Fibroblast of the aortic adventitia (primary cell): ENCODE results near the gene PAFAH1B2. TPM values are rescaled to one million over a fixed set of nuclear protein-coding genes. Genes with fewer than 3 reads are reported as not detected.

Experiments used
- DNase-seq: peaks from one replicate; pipeline ENCODE4 v3.0.0-alpha.2; 2010; ENCODE audit warnings: low read depth
- H3K4me3 ChIP-seq: 2 replicates; pipeline ENCODE4 v1.5.1; 2011; ENCODE audit warnings: low read depth, mild to moderate bottlenecking, control low read depth, low read length, moderate library complexity
- CTCF ChIP-seq: IDR thresholded peaks from 2 replicates; pipeline ENCODE4 v1.5.1; 2011; ENCODE audit warnings: mild to moderate bottlenecking, low read length, control low read depth, inconsistent platforms; ENCODE audit not compliant: insufficient read depth
- total RNA-seq: library from RNA; depleted of rRNA; stranded (reverse); fragments of >200 nt; gene quantifications from 2 replicates; pipeline ENCODE4 v1.2.3, GENCODE V29; 2012; ENCODE audit warnings: low replicate concordance

The PAFAH1B2 gene
- total RNA-seq, 1 donor, result 161 TPM

DNA sequence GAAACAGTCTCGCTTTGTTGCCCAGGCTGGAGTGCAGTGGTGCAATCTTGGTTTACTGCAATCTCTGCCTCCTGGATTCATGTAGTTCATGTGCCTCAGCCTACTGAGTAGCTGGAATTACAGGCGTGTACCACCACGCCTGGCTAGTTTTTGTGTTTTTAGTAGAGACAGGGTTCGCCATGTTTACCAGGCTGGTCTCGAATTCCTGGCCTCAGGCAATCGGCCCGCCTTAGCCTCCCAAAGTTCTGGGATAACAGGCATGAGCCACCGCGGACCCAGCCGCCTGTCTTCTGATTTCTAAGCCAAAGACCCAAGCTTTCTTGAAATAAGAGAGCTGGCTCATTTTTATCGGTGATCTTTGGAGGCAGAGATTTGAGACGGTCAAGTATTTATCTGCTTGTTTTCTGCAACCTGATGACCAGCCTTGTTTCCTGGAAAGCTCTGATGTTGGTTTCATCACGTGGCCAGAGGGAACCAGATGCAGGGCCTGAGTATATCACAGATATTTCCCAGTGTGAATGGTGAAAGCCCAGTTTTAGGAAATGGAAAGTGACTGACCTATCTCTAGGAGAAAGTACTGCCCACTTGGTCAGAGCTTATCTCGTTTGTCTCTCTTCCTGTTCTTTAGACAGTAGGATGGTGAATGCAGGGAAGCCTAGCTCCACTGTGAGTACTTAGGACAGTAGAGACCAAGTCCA lies 28.8 kb downstream of the PAFAH1B2 start:
- DNase-seq, result peak; percentile 74
- no peak for TF ChIP-seq CTCF
- H3K4me3 ChIP-seq, result no peak overlapping the region

DNA sequence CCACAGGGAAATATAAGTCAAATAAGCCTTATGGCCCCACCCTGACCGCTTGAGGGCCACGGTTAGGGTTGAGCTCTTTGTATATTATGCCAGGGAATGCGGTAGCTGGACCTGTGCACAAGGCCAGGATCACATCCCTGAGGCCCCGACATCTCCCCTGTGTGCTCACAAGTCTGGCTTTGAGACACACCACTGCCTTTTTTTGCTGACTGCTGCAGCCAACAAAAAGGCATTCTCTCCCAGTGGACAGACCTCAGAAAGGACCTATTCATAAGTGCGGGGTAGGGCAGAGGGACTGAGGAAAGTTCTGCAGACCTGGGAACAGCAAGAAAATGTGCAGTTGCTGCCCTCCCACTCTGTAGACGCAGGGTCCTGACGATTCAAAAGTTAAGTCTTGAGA lies 31.0 kb downstream of the PAFAH1B2 start:
- no peak for DNase-seq
- no peak overlapping the region for H3K4me3 ChIP-seq
- TF ChIP-seq CTCF, result no peak

DNA sequence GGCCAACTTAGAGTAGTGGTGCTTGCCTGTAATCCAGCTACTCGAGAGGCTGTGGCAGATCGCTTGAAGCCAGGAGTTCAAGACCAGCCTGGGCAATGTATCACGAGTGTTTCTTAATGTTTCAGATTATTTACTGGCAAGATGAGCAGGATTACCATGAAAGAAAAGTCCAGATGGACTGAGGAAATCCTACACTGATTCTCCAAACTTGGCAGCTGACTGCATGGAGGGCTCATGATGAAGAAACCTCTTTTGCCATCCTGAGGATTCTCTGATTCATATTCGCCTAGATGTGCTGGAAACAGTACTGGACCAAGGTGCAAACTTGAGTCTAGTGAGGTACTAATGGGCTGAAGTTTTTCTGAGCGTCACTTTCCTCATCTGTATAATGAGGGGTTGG lies 31.7 kb downstream of the PAFAH1B2 start:
- no peak overlapping the region for H3K4me3 ChIP-seq
- no peak for DNase-seq
- TF ChIP-seq CTCF, result no peak

DNA sequence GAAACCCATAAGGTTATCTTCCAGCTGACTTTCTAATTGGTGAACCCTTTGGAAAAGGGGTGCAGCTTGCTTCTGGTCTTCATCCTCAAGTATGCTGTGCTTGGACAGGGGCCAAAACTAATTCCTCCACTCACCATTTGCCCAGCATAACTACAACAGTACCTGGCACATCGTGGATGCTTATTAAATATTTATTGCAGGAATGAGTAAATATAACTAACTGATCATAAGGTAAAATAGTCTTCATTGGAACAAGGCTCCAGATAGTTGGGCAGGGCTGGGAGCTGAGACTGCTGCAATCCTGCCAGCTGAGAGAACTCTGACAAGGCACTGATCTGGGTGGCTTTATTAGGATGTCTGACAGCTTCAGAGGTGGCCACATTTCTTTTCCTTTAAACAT lies 32.1 kb downstream of the PAFAH1B2 start:
- no peak overlapping the region for H3K4me3 ChIP-seq
- no peak for DNase-seq
- TF ChIP-seq CTCF, result no peak

DNA sequence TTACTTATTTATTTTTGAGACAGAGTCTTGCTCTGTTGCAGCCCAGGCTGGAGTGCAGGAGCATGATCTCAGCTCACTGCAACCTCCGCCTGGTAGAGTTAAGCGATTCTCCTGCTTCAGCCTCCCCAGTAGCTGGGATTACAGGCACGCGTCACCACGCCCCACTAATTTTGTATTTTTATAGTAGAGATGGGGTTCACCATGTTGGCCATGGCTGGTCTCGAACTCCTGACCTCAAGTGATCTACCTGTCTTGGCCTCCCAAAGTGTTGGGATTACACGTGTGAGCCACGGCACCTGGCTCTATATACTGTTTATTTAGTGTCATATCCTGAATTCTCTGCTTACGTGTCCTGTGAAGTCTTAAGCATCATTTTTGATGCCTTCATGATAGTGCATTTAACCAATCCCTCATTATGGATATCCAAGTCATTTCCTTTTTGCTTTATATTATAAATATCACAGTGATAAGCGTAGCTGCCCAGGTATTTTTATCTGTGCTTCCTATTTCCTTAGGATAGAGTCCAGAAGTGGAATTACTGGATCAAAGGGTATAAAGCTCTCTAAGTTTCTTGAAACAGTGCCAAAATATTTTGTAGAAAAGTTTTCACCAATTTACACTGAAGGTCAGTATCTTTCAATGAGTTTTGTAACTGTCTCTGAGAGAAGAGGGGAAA lies 33.6 kb downstream of the PAFAH1B2 start:
- H3K4me3 ChIP-seq, result peak overlapping the region; percentile 71
- DNase-seq, result no peak
- no peak for TF ChIP-seq CTCF

- TF ChIP-seq CTCF, result no peak
- DNase-seq, result peak; percentile 91
- peak within 1 kb of the TSS; percentile 71 for H3K4me3 ChIP-seq
Measured at GRCh38 chr11:117178210-117179034, 34.3 kb downstream of the PAFAH1B2 start, which contains the start of gene SIDT2. TSS of gene SIDT2 (plus strand) at chr11:117178743. CDS start at chr11:117179264, 521 bp downstream.
